Lower lobe of right lung (tissue), 2 donors: ENCODE measurements around the gene BTBD10. TPM values are rescaled to one million over a fixed set of nuclear protein-coding genes. Genes with fewer than 3 reads are reported as not detected.

Experiments
- ATAC-seq, 2 donors: fragments of 200-7000 bp; cut with Tn5 transposase; one replicate each; pipeline ENCODE4 v1.9.1; 2020 to 2022; ENCODE audit warnings: mild to moderate bottlenecking in 2 of 2, moderate library complexity in 2 of 2
- DNase-seq: peaks from one replicate; pipeline ENCODE4 v3.0.0-alpha.2; 2020
- H3K27ac ChIP-seq: fragments of 200-600 bp; one replicate; pipeline ENCODE4 v1.8.0; 2022
- H3K27me3 ChIP-seq: fragments of 200-600 bp; one replicate; pipeline ENCODE4 v1.8.0; 2022; ENCODE audit warnings: low read depth
- H3K36me3 ChIP-seq: fragments of 200-600 bp; one replicate; pipeline ENCODE4 v1.8.0; 2022; ENCODE audit warnings: mild to moderate bottlenecking
- H3K4me1 ChIP-seq: fragments of 200-600 bp; one replicate; pipeline ENCODE4 v1.8.0; 2022
- H3K4me3 ChIP-seq: fragments of 200-600 bp; one replicate; pipeline ENCODE4 v1.8.0; 2022; ENCODE audit warnings: mild to moderate bottlenecking
- H3K9me3 ChIP-seq: fragments of 200-600 bp; one replicate; pipeline ENCODE4 v1.8.0; 2022
- intact Hi-C: fragments of 100-400 bp; cut with DNase I; formaldehyde crosslinking; loops from one replicate; pipeline ENCODE4 v1.11.0; 2022
- total RNA-seq: library from RNA; stranded (reverse); fragmentation: NEBNext Ultra II Directional; extraction: Animal tissue kit (Norgen Biotek cat#: 25700); gene quantifications from one replicate; pipeline ENCODE4 v1.2.1, GENCODE V29; 2021
- TF ChIP-seq, protein P1 (sequence below): fragments of 200-600 bp; IDR thresholded peaks from one replicate; pipeline ENCODE4 v1.8.0; 2022; ENCODE audit warnings: antibody characterized with exemption, mild to moderate bottlenecking
- donor health status: DM: no; HTN: yes; CAD: no; lungs with severe emphysema.

The BTBD10 gene
- total RNA-seq, 1 donor from 2014 or later: 25.1 TPM

DNA sequence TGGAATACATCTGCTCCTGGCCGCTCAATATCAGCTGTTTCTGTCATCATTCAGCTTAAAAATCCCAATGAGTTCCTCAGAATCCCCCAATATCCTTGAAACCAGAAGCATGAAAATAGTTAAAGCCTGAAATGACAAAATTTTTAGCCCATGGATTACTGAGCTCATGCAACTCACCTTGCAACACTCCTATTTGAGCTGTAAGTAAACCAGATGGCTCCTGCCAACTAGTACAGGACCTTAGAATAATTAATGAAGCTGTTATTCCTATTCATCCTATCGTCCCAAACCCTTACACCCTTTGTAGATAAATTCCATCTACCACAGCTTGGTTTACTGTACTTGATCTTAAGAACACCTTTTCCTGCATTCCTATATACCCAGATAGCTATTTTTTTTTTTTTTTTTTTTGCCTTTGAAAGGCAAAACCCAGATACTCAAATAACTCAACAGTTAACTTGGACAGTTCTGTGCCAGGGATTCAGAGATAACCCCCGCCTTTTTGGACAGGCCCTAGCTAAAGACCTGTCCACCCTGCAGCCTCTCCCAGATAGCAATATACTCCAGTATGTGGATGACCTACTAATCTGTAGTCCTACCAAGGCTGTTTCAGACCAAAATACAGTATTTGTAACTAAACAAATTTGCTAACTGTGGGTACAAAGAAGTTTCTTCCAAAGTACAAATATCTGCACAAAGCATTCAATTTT is 10.1 kb upstream of the BTBD10 start:
- ATAC-seq (no peak), DNase-seq (no peak)
- no peaks in the 10 kb centered on the region for H3K27me3 ChIP-seq
- no peaks in the 10 kb centered on the region for H3K9me3 ChIP-seq
- H3K27ac ChIP-seq: no peak overlapping the region
- TF ChIP-seq, protein P1, sequence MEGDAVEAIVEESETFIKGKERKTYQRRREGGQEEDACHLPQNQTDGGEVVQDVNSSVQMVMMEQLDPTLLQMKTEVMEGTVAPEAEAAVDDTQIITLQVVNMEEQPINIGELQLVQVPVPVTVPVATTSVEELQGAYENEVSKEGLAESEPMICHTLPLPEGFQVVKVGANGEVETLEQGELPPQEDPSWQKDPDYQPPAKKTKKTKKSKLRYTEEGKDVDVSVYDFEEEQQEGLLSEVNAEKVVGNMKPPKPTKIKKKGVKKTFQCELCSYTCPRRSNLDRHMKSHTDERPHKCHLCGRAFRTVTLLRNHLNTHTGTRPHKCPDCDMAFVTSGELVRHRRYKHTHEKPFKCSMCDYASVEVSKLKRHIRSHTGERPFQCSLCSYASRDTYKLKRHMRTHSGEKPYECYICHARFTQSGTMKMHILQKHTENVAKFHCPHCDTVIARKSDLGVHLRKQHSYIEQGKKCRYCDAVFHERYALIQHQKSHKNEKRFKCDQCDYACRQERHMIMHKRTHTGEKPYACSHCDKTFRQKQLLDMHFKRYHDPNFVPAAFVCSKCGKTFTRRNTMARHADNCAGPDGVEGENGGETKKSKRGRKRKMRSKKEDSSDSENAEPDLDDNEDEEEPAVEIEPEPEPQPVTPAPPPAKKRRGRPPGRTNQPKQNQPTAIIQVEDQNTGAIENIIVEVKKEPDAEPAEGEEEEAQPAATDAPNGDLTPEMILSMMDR: no peak
- H3K4me3 ChIP-seq: no peak overlapping the region
- H3K4me1 ChIP-seq: no peaks in the 10 kb centered on the region
- intact Hi-C loops: no loop called here
- H3K36me3 ChIP-seq: no peaks in the 10 kb centered on the region

DNA sequence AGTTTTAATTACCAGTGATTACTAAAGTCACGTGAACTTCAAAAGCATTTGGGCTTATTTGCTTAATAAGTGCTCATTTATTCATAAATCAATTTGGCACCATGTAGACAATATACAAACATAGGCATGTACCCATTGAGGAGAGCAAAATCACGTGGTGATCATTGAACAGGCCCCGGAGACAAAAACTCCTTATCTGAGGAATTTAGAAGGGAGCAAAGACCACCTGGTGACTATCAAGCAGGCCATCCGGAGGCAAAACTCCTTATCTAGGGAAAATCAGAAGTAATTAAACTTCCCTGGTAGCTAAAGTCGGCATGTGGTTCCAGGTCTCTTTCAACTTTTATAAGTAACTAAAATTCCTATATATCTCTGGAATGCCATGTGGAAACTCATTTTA is 5.7 kb upstream of the BTBD10 start:
- intact Hi-C loops: no loop called here
- TF ChIP-seq, protein P1: no peak
- H3K4me3 ChIP-seq: no peak overlapping the region
- DNase-seq: no peak
- H3K4me1 ChIP-seq: peaks cover 5% of the 10 kb centered on the region
- H3K36me3 ChIP-seq: no peaks in the 10 kb centered on the region
- no peak for ATAC-seq
- H3K27ac ChIP-seq: no peak overlapping the region
- no peaks in the 10 kb centered on the region for H3K9me3 ChIP-seq
- H3K27me3 ChIP-seq: no peaks in the 10 kb centered on the region

DNA sequence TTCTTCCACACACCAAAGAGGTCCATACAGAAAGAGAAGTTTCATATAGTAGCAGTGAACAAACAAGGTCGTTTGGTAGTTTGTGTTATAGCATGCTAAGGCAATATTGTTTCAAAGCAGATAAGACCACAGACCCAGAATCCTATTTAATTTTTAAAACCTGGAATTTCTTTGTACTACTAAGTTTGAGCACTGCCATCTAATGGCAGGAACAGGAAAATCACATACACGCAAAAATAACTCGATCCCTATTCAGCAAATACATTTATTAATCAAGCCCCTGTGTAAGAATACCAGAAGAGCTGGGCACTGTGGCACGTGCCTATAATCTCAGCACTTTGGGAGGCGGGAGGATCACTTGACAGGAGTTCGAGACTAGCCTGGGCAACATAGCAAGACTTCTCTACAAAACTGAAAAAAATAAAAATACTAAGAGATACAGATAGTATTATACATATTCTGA is 2.9 kb upstream of the BTBD10 start:
- Histone ChIP-seq H3K27me3 (no peaks in the 10 kb centered on the region), H3K27ac (no peak overlapping the region), H3K36me3 (no peaks in the 10 kb centered on the region), H3K9me3 (no peaks in the 10 kb centered on the region), H3K4me1 (peaks cover 19% of the 10 kb centered on the region), H3K4me3 (no peak overlapping the region)
- ATAC-seq (no peak), DNase-seq (no peak)
- intact Hi-C loops: no loop called here
- TF ChIP-seq, protein P1: peak; percentile 58

DNA sequence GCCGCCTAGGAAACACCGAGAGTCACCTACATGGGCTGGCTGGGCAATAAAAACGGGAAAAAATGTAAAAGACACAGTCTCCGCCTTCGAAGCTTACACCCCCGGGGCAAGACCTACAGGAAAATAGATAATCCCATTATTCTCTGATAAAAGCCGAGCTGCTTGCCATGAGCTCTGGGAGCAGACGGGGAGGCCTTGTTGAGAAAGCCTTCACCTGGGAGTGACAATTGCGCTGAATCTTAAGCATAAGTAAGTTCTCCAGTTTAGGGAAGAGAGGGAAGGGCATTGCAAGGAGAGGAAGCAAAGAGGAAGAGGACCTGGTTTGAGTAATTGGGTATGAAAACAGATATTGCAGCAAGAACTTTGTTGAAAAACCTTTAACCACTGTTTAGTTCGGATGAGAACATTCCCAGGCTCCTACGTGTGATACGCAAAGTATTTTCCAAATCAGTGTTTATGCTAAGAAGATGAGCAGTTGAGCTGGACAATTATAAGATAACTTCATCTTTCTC is 813 bp upstream of the BTBD10 start:
- peak overlapping the region; percentile 81 for H3K4me3 ChIP-seq
- DNase-seq (no peak), ATAC-seq (peak in 1 of 2 donors; percentile 13)
- H3K36me3 ChIP-seq: no peaks in the 10 kb centered on the region
- TF ChIP-seq, protein P1: no peak
- H3K27ac ChIP-seq: peak overlapping the region; percentile 90
- H3K9me3 ChIP-seq: no peaks in the 10 kb centered on the region
- intact Hi-C loops: no loop called here
- H3K4me1 ChIP-seq: peaks cover 30% of the 10 kb centered on the region
- no peaks in the 10 kb centered on the region for H3K27me3 ChIP-seq

DNA sequence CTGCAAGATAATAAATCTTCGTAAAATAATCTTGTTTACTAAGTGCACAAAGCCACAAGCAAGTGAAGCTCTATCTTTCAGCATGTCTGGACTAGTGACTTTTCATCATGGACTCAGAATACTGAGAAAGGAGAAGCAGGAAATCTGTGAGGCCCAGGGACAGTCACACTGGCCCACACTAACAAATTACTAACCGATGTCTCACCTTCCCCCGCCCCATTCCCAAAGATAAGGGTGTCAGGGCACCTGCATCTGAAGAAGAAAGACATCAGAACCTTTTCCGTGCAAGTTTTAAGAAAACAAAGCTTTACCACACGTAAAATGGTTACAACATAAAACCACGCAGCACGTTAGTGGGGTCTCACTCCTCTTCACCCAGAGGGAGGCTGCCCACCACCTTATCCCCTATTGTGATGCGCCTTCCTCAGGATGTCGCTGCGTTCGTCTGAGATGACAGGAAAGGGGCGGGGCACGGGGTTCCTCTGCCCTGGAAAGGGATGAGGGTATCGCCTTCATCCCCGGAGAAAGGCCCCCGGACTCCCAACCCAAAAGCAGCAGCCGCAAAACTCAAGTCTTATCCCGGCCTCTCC is 616 bp downstream of the BTBD10 start:
- ATAC-seq (peak; percentile 64 to 68), DNase-seq (peak; percentile 71)
- Histone ChIP-seq H3K27ac (peak overlapping the region; percentile 90), H3K4me1 (peaks cover 30% of the 10 kb centered on the region), H3K27me3 (no peaks in the 10 kb centered on the region), H3K36me3 (no peaks in the 10 kb centered on the region), H3K9me3 (no peaks in the 10 kb centered on the region), H3K4me3 (peak overlapping the region; percentile 81)
- intact Hi-C loops: no loop called here
- TF ChIP-seq, protein P1: no peak
